Astrocyte of the spinal cord (primary cell): ENCODE data around the gene MACO1.
"Not testable (repeated sequence)": the region's sequence is repeated elsewhere in the genome, so short reads cannot be mapped to it uniquely, and the experiment has no call there.

Source experiments
- DNase-seq: peaks from one replicate; pipeline ENCODE4 v3.0.0; 2011; ENCODE audit warnings: low read depth, low spot score
- H3K4me3 ChIP-seq: 2 replicates; pipeline ENCODE4 v1.5.1; 2011; ENCODE audit warnings: low read depth, mild to moderate bottlenecking, low read length, moderate library complexity
- CTCF ChIP-seq: IDR thresholded peaks from 2 replicates; pipeline ENCODE4 v1.5.1; 2012; ENCODE audit warnings: low read depth, mild to moderate bottlenecking, low read length, inconsistent platforms
- in situ Hi-C: cut with HindIII; loops from 2 replicates; pipeline ENCODE4 v1.10.0; 2017; ENCODE audit warnings: low sequenced_read_pairs

MACO1 gene

GRCh38 chr1:25458541-25459298, 28.0 kb downstream of the MACO1 start:
- peak; percentile 17 for DNase-seq
- TF ChIP-seq CTCF: no peak
- H3K4me3 ChIP-seq: no peak overlapping the region
- in situ Hi-C loops: no loop called here

DNA sequence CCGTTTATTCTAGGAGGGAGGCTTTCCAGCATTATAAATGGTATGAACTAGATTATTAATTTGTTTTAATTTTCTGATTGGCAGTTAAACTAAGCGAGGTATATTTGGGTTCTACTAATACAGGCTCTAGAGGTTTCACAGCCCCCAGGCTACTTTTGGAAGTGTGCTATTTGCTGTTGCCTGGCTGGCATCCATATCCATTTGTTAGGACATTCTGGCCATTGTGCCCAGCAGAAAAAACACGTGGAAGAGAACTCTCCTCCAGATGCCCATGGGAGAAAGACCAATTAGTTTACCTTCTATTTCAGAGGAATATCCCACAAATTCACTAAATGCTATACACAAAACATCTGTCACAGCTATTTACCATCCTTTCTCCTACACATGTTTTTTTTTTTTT, 29.3 kb downstream of the MACO1 start:
- TF ChIP-seq CTCF: no peak
- no peak overlapping the region for H3K4me3 ChIP-seq
- in situ Hi-C loops: no loop called here
- no peak for DNase-seq

GRCh38 chr1:25460816-25461215, 30.1 kb downstream of the MACO1 start:
- in situ Hi-C loops, H3K4me3 ChIP-seq, DNase-seq: not testable (repeated sequence)

GRCh38 chr1:25461849-25462248, 31.2 kb downstream of the MACO1 start:
- in situ Hi-C loops: no loop called here
- no peak for TF ChIP-seq CTCF
- no peak overlapping the region for H3K4me3 ChIP-seq
- no peak for DNase-seq

GRCh38 chr1:25462732-25463131, 32.0 kb downstream of the MACO1 start:
- no peak for TF ChIP-seq CTCF
- H3K4me3 ChIP-seq: no peak overlapping the region
- DNase-seq: no peak
- in situ Hi-C loops: no loop called here

DNA sequence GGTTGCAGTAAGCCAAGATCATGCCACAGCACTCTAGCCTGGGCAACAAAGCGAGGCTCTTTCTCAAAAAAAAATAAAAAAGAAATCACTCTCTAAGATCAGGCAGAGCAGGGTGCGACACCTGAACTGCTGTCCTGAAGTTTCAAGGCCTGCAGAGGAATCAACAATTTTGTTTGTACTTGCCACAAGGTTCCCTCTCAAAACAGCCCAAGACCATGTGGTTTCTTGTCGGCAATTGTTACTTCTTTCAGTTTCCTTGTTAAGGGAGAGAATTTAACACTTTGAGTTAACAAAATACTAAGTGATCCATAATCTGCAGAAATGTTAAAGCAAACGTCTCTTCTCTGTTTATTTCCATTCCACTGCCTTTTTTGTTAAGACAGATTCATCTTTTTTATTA, 36.5 kb downstream of the MACO1 start:
- no peak for DNase-seq
- H3K4me3 ChIP-seq: no peak overlapping the region
- in situ Hi-C loops: no loop called here
- TF ChIP-seq CTCF: no peak

GRCh38 chr1:25467616-25468015, 36.9 kb downstream of the MACO1 start:
- in situ Hi-C loops: no loop called here
- DNase-seq: no peak
- TF ChIP-seq CTCF: no peak
- H3K4me3 ChIP-seq: no peak overlapping the region
